DLD1 (cell line): Measurements from ENCODE around the gene DDX52.

Experiments used
- in situ Hi-C: cut with HindIII; loops from 2 replicates; pipeline ENCODE4 v1.10.0; 2017; ENCODE audit warnings: low sequenced_read_pairs

Gene DDX52

GRCh38 chr17:37598145-37598544 is 45.1 kb downstream of the DDX52 start:
- in situ Hi-C loops: no loop called here

GRCh38 chr17:37592291-37592690 is 51.0 kb downstream of the DDX52 start:
- in situ Hi-C loops: no loop called here

- in situ Hi-C loops: no loop called here
These were observed 58.2 kb downstream of the DDX52 start for GRCh38 chr17:37585066-37585465.

- in situ Hi-C loops: no loop called here
These were observed 67.0 kb downstream of the DDX52 start for GRCh38 chr17:37576281-37576680.

GRCh38 chr17:37574427-37574826 is 68.8 kb downstream of the DDX52 start:
- in situ Hi-C loops: no loop called here

GRCh38 chr17:37571674-37572073 is 71.6 kb downstream of the DDX52 start:
- in situ Hi-C loops: no loop called here

GRCh38 chr17:37570527-37571093 is 72.6 kb downstream of the DDX52 start:
- in situ Hi-C loops: no loop called here

GRCh38 chr17:37568350-37569053 is 74.7 kb downstream of the DDX52 start:
- in situ Hi-C loops: no loop called here

- in situ Hi-C loops: no loop called here
These were observed 75.7 kb downstream of the DDX52 start for GRCh38 chr17:37567538-37567937.

- in situ Hi-C loops: no loop called here
These were observed 76.1 kb downstream of the DDX52 start for GRCh38 chr17:37567137-37567536.

- in situ Hi-C loops: no loop called here
These were observed 79.0 kb downstream of the DDX52 start for GRCh38 chr17:37564252-37564651.

GRCh38 chr17:37562016-37562745 is 81.1 kb downstream of the DDX52 start:
- in situ Hi-C loops: no loop called here
